GM10266 (cell line): ENCODE results near the gene NRXN2.
"Not testable (repeated sequence)": the region's sequence is repeated elsewhere in the genome, so short reads cannot be mapped to it uniquely, and the experiment has no call there.

Source experiments
- DNase-seq: peaks from one replicate; pipeline ENCODE4 v3.0.0; 2012; ENCODE audit errors: extremely low spot score
- TF ChIP-seq, protein P1 (sequence below): IDR thresholded peaks from 2 replicates; pipeline ENCODE4 v1.5.1; 2012; ENCODE audit warnings: mild to moderate bottlenecking, low read depth; ENCODE audit not compliant: control insufficient read depth, insufficient read depth; ENCODE audit errors: missing control alignments

NRXN2 gene

DNA sequence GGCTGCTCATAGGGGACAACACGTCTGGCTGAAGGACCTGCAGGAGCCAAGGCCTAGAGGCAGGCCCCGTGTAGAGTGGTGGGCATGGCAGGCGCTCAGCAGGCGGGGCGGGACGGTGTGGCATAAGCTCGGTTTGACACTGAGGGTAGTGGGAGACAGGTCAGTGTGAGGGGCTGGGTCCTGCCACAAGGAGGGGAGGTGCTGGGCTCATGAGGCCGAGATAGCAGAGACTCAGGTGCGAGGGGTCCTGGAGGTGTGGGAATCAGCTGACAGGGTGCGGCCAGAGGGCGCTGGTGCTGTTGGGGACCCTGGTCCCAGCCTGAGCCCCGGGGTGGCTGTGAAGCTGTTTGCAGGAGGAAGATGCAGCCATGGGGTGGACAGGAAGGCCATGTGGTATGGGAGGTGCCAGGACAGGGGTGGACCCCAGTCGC, 125.3 kb downstream of the NRXN2 start:
- TF ChIP-seq, protein P1, sequence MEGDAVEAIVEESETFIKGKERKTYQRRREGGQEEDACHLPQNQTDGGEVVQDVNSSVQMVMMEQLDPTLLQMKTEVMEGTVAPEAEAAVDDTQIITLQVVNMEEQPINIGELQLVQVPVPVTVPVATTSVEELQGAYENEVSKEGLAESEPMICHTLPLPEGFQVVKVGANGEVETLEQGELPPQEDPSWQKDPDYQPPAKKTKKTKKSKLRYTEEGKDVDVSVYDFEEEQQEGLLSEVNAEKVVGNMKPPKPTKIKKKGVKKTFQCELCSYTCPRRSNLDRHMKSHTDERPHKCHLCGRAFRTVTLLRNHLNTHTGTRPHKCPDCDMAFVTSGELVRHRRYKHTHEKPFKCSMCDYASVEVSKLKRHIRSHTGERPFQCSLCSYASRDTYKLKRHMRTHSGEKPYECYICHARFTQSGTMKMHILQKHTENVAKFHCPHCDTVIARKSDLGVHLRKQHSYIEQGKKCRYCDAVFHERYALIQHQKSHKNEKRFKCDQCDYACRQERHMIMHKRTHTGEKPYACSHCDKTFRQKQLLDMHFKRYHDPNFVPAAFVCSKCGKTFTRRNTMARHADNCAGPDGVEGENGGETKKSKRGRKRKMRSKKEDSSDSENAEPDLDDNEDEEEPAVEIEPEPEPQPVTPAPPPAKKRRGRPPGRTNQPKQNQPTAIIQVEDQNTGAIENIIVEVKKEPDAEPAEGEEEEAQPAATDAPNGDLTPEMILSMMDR = no peak
- DNase-seq = no peak

DNA sequence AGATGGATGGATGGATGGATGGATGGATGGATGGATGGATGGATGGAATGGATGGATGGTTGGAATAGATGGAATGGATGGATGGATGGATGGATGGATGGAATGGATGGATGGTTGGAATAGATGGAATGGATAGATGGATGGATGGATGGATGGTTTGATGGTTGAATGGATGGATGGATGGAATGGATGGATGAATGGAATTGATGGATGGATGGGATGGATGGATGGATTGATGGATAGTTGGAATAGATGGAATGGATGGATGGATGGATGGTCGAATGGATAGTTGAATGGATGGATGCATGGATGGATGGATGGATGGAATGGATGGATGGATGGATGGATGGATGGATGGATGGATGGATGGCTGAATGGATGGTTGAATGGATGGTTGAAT, 127.1 kb downstream of the NRXN2 start:
- DNase-seq = not testable (repeated sequence)

DNA sequence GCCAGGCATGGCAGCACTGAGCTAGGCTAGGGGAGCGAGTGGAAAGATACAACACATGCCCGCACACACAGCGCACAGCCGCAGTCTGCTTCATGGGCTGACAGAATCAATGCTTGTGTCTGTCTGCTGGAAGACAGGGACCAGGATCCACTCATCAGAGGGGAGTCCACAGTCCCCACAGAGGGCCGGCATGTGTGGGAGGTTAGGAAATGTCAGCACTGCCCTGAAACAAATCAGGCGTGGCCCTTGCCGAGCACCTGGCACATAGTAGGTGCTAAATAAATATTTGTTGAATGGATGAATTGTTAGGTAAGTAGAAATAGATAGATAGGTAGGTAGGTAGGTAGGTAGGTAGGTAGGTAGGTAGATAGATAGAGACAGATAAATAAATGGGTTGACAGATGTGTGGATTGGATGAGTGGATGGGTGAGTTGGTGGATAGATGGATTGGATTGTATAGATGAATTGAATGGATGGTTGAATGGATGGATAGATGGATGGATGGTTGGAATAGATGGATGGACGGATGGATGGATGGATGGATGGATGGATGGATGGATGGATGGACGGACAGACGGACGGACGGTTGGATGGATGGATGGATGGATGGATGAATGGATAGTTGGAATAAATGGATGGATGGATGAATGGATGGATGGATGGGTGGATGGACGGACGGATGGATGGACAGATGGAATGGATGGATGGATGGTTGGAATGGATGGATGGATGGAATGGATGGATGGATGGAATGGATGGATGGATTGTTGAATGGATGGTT, 128.6 kb downstream of the NRXN2 start:
- DNase-seq = no peak
- TF ChIP-seq, protein P1 = no peak

DNA sequence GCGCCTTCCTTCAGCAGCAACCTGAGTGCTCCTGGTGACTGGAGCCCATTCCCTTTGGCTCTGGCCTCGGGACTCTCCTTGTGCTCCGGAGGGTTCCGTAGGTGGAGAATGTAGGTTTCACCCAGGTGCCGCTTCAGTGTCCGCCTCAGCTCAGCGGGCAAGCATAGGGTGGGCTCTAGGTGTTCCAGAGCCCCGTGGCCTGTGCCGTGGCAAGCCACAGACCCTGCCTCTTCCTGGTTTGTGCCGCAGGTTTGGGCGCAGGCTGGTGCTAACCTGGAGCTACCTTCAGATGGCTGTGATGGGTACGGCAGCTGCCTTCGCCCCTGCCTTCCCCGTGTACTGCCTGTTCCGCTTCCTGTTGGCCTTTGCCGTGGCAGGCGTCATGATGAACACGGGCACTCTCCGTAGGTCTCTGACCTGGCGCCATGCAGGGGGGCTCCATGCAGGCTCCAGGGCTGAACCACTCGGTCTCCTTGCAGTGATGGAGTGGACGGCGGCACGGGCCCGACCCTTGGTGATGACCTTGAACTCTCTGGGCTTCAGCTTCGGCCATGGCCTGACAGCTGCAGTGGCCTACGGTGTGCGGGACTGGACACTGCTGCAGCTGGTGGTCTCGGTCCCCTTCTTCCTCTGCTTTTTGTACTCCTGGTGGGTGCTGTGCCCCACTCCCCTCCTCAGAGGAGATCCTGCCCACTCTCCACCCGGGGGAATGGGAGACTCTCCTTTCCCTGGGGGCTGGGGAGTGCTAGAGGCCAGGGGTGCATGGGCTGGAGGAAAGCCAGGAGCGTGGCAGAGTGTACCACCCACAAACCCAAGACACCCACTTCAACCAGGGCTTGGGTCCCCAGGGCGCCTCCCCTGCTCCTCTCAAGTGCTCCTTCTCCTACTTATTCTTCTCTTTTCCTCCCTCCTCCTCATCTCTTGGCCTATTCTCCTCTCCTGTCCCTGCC, 129.6 kb downstream of the NRXN2 start:
- TF ChIP-seq, protein P1 = no peak
- DNase-seq = no peak

DNA sequence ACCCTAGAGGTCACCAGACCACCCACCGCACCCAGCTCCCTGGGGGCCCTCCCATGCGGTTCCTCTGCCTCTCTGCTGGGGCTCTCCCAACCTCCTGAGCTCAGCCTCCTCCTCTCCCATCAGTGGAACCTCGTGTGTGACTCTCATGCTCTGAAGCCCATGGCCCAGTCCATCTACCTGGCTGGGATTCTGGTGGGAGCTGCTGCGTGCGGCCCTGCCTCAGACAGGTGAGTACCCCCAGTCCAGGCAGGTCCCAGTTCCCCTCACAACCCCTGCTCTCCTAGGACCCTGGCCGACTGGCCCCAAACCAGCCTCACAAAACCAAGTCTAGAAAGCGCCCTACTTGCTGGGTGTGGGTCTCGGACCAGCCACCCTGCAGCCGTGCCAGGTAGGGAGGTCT, 130.3 kb downstream of the NRXN2 start:
- DNase-seq = no peak
- TF ChIP-seq, protein P1 = no peak

DNA sequence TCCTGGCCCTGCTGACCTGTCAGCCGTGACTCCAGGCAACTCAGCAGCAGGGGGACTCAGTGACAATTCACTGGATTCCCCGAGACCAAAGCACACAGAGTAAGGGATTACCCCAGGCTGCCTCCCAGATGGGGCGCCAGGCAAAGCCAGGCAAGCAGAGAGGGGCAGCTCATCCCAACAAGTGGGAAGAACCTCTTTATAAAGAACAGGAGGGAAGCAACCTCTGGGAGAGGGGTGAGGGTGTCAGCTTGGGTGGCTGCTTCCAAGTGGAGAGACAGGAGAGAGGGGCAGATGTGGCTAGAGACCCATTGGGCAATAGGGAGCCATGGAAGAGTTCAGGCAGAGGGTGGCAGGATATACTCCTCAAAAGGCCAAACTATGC, 130.8 kb downstream of the NRXN2 start:
- no peak for DNase-seq
- TF ChIP-seq, protein P1 = no peak

DNA sequence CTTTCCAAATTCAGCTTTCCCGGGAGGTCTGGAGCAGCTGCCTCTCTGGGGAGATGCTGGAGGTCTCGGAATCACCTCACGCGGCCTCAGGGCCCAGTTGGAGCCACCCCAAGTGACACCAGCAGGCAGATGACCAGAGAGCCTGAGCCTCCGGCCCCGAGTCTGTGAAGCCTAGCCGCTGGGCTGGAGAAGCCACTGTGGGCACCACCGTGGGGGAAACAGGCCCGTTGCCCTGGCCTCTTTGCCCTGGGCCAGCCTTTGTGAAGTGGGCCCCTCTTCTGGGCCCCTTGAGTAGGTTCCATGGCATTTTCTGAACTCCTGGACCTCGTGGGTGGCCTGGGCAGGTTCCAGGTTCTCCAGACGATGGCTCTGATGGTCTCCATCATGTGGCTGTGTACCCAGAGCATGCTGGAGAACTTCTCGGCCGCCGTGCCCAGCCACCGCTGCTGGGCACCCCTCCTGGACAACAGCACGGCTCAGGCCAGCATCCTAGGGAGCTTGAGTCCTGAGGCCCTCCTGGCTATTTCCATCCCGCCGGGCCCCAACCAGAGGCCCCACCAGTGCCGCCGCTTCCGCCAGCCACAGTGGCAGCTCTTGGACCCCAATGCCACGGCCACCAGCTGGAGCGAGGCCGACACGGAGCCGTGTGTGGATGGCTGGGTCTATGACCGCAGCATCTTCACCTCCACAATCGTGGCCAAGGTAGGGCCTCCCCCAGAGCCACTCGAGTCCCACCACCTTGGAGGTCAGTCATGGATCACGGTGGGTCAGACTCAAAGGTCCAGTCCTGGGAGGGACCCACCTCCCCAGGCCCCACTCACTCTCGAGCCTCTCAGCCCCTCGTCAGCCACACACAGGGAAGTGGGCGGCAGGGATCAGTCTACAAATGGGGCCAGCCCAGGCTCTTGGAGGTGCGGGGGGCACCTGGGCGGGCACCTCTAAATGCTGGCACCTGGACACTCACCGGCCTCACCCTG, 131.5 kb downstream of the NRXN2 start:
- TF ChIP-seq, protein P1 = no peak
- no peak for DNase-seq
